C1 segment of cervical spinal cord (tissue), 14 donors: ENCODE results near the gene PMP22.
A peak's percentile ranks its signal among the peaks of the same experiment; 100 is the strongest.
"Not testable (repeated sequence)": the region's sequence is repeated elsewhere in the genome, so short reads cannot be mapped to it uniquely, and the experiment has no call there.

Experiments
- DNase-seq, 14 donors: peaks; one replicate each; lab custom pipeline; 2025; lab: John Stamatoyannopoulos, UW

PMP22 gene

DNA sequence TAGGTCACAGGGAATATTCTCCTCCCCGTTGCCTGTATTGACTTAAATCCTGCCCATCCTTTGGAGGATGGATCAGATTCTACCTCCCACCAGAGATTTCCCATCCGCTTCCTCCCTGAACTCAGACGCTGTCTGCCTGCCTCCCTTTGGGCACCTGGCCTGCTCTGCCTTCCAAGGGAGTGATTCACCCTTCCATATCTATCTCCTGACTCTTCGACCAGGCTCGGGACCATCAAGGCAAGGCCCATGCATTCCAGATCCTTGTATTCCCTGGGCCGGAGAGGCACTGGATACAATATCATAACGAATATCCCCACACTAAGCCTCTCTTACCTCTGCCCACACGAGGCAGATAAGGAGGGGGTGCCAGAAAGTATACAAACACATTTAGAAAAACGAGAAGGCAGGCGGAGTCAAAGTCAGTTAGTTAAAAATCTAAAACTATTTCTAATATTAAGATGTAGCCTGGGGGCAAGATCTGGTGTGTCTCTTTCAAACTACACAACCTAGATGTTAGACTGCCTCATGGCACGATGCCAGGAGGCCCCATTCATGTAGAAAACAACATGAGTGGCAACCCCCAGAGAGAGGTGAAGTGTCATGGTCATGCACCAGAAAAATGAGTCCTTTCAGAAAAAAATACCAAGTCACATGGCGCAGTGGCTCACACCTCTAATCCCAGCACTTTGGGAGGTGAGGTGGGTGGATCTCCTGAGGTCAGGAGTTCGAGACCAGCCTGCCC lies 9.2 kb downstream of the PMP22 start:
- no peak for DNase-seq

- DNase-seq: no peak
Observed at GRCh38 chr17:15250135-15250860, 14.8 kb downstream of the PMP22 start.

- no peak for DNase-seq
Observed at GRCh38 chr17:15249487-15249886, 15.6 kb downstream of the PMP22 start.

- DNase-seq: no peak
Observed at GRCh38 chr17:15247891-15248529, 17.1 kb downstream of the PMP22 start.

- DNase-seq: no peak
Observed at GRCh38 chr17:15245054-15245453, 20.1 kb downstream of the PMP22 start.

- DNase-seq: no peak
Observed at GRCh38 chr17:15240644-15241043, 24.5 kb downstream of the PMP22 start.

- no peak for DNase-seq
Observed at GRCh38 chr17:15239491-15239890, 25.6 kb downstream of the PMP22 start.

- DNase-seq: no peak
Observed at GRCh38 chr17:15238676-15239422, 26.3 kb downstream of the PMP22 start.

- no peak for DNase-seq
Observed at GRCh38 chr17:15238057-15238456, 27.1 kb downstream of the PMP22 start.

DNA sequence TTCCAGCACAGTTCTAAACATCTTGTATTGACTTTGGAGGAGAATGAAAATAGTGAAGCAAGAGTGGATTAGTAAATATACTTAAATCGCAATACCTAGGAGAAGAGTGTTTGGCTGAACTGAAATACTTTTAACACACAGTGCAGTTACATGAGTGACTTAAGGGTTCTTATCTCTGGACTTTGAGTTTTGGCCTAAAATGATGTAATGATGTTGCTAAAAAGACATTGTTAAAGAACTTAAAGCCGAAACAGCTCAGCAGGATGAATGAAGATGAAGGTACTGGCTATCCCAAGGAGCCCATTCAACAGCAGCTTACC lies 28.1 kb downstream of the PMP22 start:
- DNase-seq: no peak

DNA sequence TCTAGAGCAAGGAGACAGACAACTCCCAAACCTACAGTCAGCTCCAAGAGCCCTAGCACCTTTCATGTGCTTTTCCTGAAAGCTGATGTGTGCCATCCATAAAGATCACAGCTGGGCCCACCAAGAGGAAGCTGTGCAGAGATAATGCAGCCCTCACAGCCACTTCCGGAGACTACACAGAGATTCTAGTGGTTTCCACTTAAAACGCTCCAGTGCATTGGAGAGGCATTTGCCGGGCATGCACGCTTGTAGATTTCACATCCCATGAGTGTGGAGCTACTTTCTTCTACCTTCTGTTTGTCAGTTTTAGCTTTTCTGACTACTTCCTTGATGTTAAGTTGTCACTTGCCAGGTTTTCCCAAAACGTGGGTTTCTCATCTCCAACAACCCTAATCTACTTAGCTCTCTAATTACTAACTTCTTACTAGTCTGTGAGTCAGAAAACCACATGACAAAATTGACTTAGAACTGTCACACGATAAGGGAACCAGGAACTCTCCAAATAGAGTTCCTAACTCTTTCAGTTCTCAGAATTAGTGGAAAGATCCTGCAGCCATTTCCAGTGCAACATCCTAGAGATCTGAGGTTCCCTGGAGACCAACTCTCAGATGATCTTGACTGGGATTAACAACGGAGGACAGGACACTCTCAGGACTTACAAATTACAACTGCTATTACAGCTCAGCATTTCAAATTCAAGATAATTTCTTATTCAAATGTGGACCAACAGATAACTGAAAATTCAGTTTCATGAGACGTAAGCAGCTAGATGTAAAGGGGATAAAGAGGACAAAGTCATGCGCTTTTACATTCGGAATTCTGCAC lies 28.6 kb downstream of the PMP22 start:
- DNase-seq: no peak

- no peak for DNase-seq
Observed at GRCh38 chr17:15233971-15234370, 31.2 kb downstream of the PMP22 start.

GRCh38 chr17:15233022-15233805 lies 31.9 kb downstream of the PMP22 start:
- DNase-seq: peak in 1 of 14 donors; percentile 9

- no peak for DNase-seq
Observed at GRCh38 chr17:15232517-15232915, 32.6 kb downstream of the PMP22 start.

- peak in 12 of 14 donors; percentile 5 to 85 (median 72) for DNase-seq
Observed at GRCh38 chr17:15231851-15232516, 33.1 kb downstream of the PMP22 start.

DNA sequence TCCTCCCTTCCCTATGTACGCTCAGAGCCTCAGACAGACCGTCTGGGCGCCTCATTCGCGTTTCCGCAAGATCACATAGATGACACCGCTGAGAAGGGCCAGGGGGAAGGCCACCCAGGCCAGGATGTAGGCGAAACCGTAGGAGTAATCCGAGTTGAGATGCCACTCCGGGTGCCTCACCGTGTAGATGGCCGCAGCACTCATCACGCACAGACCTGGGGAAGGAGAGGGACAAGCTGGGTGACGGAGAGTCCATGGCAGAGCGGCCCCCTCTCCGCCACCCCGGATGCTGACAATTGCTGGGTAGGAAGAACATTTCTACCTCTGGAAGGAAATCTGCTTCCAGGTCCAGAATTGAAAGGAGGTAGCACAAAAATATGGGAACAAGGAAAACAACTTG lies 34.3 kb downstream of the PMP22 start:
- DNase-seq: no peak

GRCh38 chr17:15221827-15222226 lies 43.3 kb downstream of the PMP22 start:
- not testable (repeated sequence) for DNase-seq

GRCh38 chr17:15220785-15221184 lies 44.3 kb downstream of the PMP22 start:
- DNase-seq: no peak

GRCh38 chr17:15216481-15216880 lies 48.6 kb downstream of the PMP22 start:
- no peak for DNase-seq
